ENCODE data around the gene FERD3L. TPM values are rescaled to one million over a fixed set of nuclear protein-coding genes. Genes with fewer than 3 reads are reported as not detected.

Gene FERD3L
- total RNA-seq, 2 experiments from 2014 or later = not detected

DNA sequence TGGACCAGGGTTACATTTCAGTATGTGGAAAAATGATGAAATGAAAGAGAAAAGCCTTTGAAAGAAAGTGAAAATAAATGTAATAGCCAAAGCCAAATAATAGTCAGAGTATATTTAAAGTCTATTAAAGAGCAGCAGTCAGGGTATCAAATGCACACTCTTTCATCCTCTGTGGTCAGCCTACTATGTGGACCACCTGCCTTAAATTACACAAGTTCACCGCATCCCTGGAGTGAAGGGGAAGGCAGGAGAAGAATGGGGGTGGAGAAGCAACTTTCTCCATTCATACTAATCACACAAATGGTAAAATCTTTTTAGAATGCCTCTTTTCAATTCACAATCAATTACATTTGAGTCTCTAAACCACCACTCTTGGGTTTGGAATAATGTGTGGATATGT is 43.7 kb downstream of the FERD3L start:
- no peaks in the 10 kb centered on the region for H3K4me1 Mint-ChIP-seq
- no peak for DNase-seq
- H3K27ac Mint-ChIP-seq = no peak overlapping the region
- no peaks in the 10 kb centered on the region for H3K36me3 Mint-ChIP-seq (ENCODE audit: low read depth)
- no peaks in the 10 kb centered on the region for H3K9me3 Mint-ChIP-seq
- ChIA-PET CTCF (no interaction called here), POLR2A (no interaction called here)
- H3K27me3 Mint-ChIP-seq = peaks cover 16% of the 10 kb centered on the region
- no peak overlapping the region for H3K4me3 Mint-ChIP-seq

DNA sequence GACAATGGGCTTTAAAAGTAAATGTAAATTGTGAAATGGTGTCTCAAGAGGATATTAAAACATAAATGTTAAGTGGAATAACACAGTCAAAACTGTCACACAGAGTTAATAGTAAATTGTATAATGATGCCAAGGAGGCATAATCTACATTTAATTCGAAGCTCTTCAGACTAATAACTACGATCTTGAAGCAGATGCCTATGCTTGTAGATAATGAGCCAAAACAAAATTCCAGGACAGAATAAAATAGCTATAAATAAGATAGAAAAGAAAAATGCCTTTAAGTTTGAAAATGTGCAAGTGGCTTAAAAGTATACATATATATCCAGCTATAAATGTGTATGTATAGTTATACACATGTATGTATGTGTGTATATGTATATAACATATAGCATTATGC is 45.3 kb downstream of the FERD3L start:
- POLR2A ChIA-PET = no interaction called here

DNA sequence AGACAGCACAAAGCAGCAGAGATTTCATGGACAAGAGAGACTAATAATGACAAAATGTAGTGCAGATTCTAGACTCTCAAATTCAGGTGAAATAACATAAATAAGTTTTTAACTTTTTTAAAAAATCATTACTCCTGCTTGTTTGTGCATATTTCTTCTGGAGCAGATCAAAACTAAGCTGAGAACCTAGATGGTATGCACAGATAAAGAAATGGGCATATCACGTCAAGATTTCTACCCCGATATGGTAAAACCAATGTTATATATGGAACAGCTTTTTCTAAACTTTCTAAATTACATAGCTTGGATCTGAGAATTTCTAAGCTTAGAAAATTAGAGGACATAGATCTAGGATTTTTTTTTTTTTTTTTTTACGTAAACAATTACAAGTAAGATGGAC is 46.0 kb downstream of the FERD3L start:
- Mint-ChIP-seq H3K4me1 (no peaks in the 10 kb centered on the region), H3K9me3 (no peaks in the 10 kb centered on the region), H3K4me3 (no peak overlapping the region), H3K27me3 (no peaks in the 10 kb centered on the region), H3K27ac (no peak overlapping the region), H3K36me3 (ENCODE audit: low read depth) (no peaks in the 10 kb centered on the region)
- no peak for DNase-seq
- POLR2A ChIA-PET = no interaction called here
- CTCF ChIA-PET = no interaction called here

More for the DNA sequence above, 45.3 kb downstream of the FERD3L start:
- no peaks in the 10 kb centered on the region for H3K9me3 Mint-ChIP-seq
- H3K4me3 Mint-ChIP-seq = no peak overlapping the region
- CTCF ChIA-PET = no interaction called here
- H3K27me3 Mint-ChIP-seq = peaks cover 4% of the 10 kb centered on the region
- no peaks in the 10 kb centered on the region for H3K36me3 Mint-ChIP-seq (ENCODE audit: low read depth)
- no peaks in the 10 kb centered on the region for H3K4me1 Mint-ChIP-seq
- H3K27ac Mint-ChIP-seq = no peak overlapping the region
- no peak for DNase-seq

DNA sequence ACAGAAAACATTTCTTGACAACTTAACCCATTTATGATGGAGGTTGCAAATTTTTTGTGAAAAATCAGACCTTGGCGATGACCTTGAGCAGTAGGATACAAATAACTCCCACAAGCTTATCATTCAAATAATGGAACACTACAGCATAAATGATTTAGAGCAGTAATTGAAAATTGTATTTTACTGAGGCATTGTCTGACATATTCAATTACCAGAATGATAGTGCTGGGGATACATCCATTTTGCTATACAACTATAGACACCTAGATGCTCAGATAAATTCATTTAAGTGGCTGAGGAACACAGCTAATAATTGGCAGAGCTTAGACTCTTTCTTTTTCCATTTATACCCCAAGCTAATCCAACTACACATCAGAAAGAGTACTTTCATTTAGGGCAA is 46.7 kb downstream of the FERD3L start:
- Mint-ChIP-seq H3K4me1 (no peaks in the 10 kb centered on the region), H3K27me3 (no peaks in the 10 kb centered on the region), H3K27ac (no peak overlapping the region), H3K4me3 (no peak overlapping the region), H3K36me3 (ENCODE audit: low read depth) (no peaks in the 10 kb centered on the region), H3K9me3 (no peaks in the 10 kb centered on the region)
- ChIA-PET POLR2A (no interaction called here), CTCF (no interaction called here)
- DNase-seq = no peak

DNA sequence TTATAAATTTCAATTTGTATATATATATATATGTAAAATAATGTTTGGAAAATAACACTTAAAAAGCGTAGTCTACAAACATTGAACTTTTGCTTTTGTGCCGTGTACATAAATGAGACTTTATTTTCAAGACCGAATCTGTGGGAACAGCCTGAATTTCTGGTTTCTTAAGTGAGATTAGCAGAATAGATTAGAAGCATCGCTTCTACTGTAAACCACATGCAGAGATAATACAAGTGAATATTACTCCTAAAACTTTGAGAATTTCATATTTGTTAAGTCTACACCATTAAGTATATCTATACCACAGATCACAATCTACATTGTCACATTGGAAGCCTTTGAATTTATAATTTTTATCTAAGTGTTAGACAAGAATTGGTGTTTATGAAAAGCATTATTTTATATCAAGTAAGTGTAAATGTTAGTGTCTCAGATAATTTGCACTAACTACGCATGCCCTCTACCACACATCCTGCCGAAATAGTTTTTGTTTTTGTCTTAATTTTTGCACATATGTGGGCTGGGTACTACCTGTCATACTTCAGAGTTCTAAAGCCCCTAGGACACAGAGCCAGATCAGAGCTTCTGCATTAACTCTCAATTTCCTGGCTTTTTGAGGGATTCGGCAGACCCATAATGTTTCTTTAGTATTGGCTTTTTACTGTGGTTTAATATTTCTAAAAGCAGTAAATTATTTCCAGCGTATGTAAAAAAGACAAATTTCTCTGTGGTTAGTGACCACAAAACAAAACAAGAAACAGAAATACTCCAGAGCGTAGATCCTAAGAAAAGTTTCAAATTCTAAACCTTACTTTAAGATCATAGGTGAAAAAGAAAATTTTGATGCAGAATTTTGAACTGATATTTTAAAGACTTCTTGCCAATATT is 47.8 kb downstream of the FERD3L start:
- POLR2A ChIA-PET = no interaction called here
- Mint-ChIP-seq H3K36me3 (ENCODE audit: low read depth) (no peaks in the 10 kb centered on the region), H3K4me1 (no peaks in the 10 kb centered on the region), H3K4me3 (no peak overlapping the region), H3K9me3 (no peaks in the 10 kb centered on the region), H3K27me3 (no peaks in the 10 kb centered on the region), H3K27ac (no peak overlapping the region)
- CTCF ChIA-PET = no interaction called here
- no peak for DNase-seq

DNA sequence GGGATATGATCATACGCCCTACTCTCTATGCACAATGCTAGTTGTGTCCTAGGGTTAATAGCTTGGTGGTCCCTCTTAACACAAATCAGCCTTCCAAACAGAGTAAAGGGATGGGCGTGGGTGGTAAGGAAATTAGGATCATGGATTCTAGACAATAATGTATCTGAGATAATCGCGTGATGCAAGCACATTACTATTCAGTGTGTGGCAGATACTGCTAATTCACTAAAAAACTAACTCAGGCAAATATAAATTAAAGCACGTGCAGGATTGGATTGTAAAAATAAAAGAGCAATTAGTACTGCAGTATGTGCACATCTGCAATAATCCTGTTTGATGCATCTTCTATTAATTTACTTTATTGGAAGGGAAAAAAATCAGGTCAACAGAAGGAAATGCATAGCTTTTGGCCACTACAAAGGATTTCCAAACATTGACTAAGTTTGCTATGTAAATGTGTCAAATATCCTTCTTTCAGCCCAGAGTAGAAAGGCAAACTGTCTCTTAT is 49.8 kb downstream of the FERD3L start:
- Mint-ChIP-seq H3K4me1 (no peaks in the 10 kb centered on the region), H3K27ac (no peak overlapping the region), H3K36me3 (ENCODE audit: low read depth) (no peaks in the 10 kb centered on the region), H3K9me3 (no peaks in the 10 kb centered on the region), H3K4me3 (no peak overlapping the region), H3K27me3 (no peaks in the 10 kb centered on the region)
- DNase-seq = no peak
- ChIA-PET POLR2A (no interaction called here), CTCF (no interaction called here)

Other genes with a start within 250 kb of the FERD3L start
- gene TWIST1, start 27.8 kb downstream of the FERD3L start, total RNA-seq = 1 to 10 TPM; 2.3 to 2.9 TPM

All from activated CD4-positive, alpha-beta memory T cell treated with anti-CD3 and anti-CD28 coated beads, Interleukin-2, amount 10 ng/mL, durations not matched to agents 7 days and 5 days (primary cell).